Upper lobe of left lung (tissue), 6 donors: ENCODE data around the gene FBXO45. TPM values are rescaled to one million over a fixed set of nuclear protein-coding genes. Genes with fewer than 3 reads are reported as not detected.

Experiments used
- ATAC-seq, 2 donors: fragments of 200-7000 bp; cut with Tn5 transposase; one replicate each; pipeline ENCODE4 v1.9.1; 2022; ENCODE audit warnings: mild to moderate bottlenecking in 2 of 2, moderate library complexity in 2 of 2; ENCODE audit not compliant: low FRiP score in 2 of 2
- DNase-seq, 2 donors: peaks; one replicate each; pipeline ENCODE4 v3.0.0-alpha.2; 2019 to 2020
- H3K27ac ChIP-seq, 4 donors: fragments of 200-600 bp; sonication (generic); one replicate each; pipeline ENCODE4 v1.5.1; 2016 to 2019
- H3K27me3 ChIP-seq, 4 donors: fragments of 200-600 bp; sonication (generic); one replicate each; pipeline ENCODE4 v1.5.1; 2017 to 2019
- H3K36me3 ChIP-seq, 4 donors: fragments of 200-600 bp; sonication (generic); one replicate each; pipeline ENCODE4 v1.5.1; 2016 to 2019
- H3K4me1 ChIP-seq, 4 donors: fragments of 200-600 bp; sonication (generic); one replicate each; pipeline ENCODE4 v1.5.1; 2018 to 2019
- H3K4me3 ChIP-seq, 4 donors: fragments of 200-600 bp; sonication (generic); one replicate each; pipeline ENCODE4 v1.5.1; 2017 to 2019; ENCODE audit warnings: mild to moderate bottlenecking in 2 of 4, moderate library complexity in 1 of 4
- H3K9me3 ChIP-seq, 4 donors: fragments of 200-600 bp; sonication (generic); one replicate each; pipeline ENCODE4 v1.5.1; 2018 to 2019
- EP300 ChIP-seq, 4 donors: sonication (generic); formaldehyde crosslinking; IDR thresholded peaks; one replicate each; pipeline ENCODE4 v1.5.1; 2017; ENCODE audit warnings: antibody characterized with exemption in 4 of 4, control low read depth in 2 of 4
- POLR2A ChIP-seq, 4 donors: fragments of 450-650 bp; IDR thresholded peaks; one replicate each; pipeline ENCODE4 v1.5.1; 2016 to 2017; ENCODE audit warnings: antibody characterized with exemption in 4 of 4, mild to moderate bottlenecking in 2 of 4
- POLR2AphosphoS5 ChIP-seq, 2 donors: sonication (generic); formaldehyde crosslinking; IDR thresholded peaks; one replicate each; pipeline ENCODE4 v1.5.1; 2017; ENCODE audit warnings: antibody characterized with exemption in 2 of 2
- WGBS, 2 donors: methylation state at CpG; one replicate each; pipeline ENCODE4 v1.1.5; 2017 to 2018; 5-methylcytosine and 5-hydroxymethylcytosine counted together
- total RNA-seq, 6 donors: library from RNA; depleted of rRNA in 4 of 6; stranded (reverse); fragments of >200 nt in 4 of 6; gene quantifications; one replicate each; pipeline versions ENCODE4 v1.1.0 to v1.2.1, GENCODE V29; 2016 to 2021
- TF ChIP-seq, protein P1 (sequence below), 6 experiments: fragments of 450-650 bp in 4 of 6; fragments of 200-600 bp in 2 of 6; sonication (generic) in 2 of 6; IDR thresholded peaks; one replicate each; pipeline ENCODE4 v1.5.1; 2016 to 2019; ENCODE audit warnings: antibody characterized with exemption in 6 of 6
- donor health status: DM: no; HTN: no; CAD: no; lungs with moderate emphysema.
- donor health status: DM: no; HTN: yes; CAD: no; lungs with severe emphysema.

Gene FBXO45
- total RNA-seq, 6 donors from 2014 or later, result 2.2 to 9.6 (median 6.4) TPM

DNA sequence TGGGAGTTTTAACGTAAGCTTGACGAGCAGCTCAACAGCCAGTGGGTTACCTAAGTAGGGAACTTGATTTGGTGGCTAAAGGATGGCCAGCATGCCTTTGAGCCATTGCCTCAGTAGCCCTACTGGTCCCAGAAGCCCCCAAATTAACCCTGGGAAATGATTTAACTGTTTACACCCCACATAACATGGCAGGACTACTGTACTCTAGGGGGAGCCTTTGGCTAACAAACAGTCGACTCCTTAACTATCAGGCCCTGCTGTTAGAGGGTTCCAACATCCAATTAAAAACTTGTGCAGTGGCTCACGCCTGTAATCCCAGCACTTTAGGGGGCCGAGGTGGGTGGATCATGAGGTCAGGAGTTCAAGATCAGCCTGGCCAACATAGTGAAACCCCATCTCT is 43.9 kb upstream of the FBXO45 start:
- ATAC-seq (no peak), DNase-seq (no peak)
- Histone ChIP-seq H3K36me3 (no peaks in the 10 kb centered on the region), H3K27ac (no peak overlapping the region), H3K9me3 (peaks cover 14 to 26% (median 22%) of the 10 kb centered on the region in 4 donors), H3K4me3 (no peak overlapping the region), H3K4me1 (peaks cover 0 to 8% (median 3%) of the 10 kb centered on the region in 4 donors), H3K27me3 (no peaks in the 10 kb centered on the region)
- WGBS, 2 donors, result 61 to 78% methylated on average over 3 to 5 of the region's 5 CpGs
- TF ChIP-seq EP300 (IDR thresholded peaks at IDR 0.05) (no peak), POLR2A (IDR thresholded peaks at IDR 0.05) (no peak), POLR2AphosphoS5 (IDR thresholded peaks at IDR 0.05) (no peak)
- TF ChIP-seq, protein P1, sequence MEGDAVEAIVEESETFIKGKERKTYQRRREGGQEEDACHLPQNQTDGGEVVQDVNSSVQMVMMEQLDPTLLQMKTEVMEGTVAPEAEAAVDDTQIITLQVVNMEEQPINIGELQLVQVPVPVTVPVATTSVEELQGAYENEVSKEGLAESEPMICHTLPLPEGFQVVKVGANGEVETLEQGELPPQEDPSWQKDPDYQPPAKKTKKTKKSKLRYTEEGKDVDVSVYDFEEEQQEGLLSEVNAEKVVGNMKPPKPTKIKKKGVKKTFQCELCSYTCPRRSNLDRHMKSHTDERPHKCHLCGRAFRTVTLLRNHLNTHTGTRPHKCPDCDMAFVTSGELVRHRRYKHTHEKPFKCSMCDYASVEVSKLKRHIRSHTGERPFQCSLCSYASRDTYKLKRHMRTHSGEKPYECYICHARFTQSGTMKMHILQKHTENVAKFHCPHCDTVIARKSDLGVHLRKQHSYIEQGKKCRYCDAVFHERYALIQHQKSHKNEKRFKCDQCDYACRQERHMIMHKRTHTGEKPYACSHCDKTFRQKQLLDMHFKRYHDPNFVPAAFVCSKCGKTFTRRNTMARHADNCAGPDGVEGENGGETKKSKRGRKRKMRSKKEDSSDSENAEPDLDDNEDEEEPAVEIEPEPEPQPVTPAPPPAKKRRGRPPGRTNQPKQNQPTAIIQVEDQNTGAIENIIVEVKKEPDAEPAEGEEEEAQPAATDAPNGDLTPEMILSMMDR (IDR thresholded peaks at IDR 0.05), result no peak

DNA sequence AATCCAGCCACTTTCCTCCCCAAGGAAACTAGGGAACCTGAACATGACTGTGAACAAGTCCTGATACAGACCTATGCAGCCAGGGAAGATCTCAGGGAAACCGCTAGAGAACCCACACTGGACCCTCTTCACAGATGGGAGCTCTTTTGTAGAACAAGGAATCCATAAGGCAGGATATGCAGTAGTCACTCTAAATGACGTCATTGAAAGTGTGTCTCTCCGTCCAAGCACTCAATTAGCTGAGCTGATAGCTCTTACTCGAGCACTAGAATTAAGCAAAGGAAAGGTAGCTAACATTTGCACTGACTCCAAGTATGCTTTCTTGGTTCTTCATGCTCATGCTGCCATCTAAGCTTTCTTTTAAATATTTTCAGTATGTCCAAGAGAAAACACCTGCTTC is 43.3 kb upstream of the FBXO45 start:
- ATAC-seq, result no peak
- DNase-seq, result no peak
- no peak overlapping the region for H3K27ac ChIP-seq
- H3K9me3 ChIP-seq, result peaks cover 8 to 20% (median 16%) of the 10 kb centered on the region in 4 donors
- H3K36me3 ChIP-seq, result no peaks in the 10 kb centered on the region
- H3K4me3 ChIP-seq, result no peak overlapping the region
- H3K4me1 ChIP-seq, result peaks cover 0 to 8% (median 3%) of the 10 kb centered on the region in 4 donors
- WGBS, 2 donors, result 82 to 84% methylated on average over 4 of the region's 4 CpGs
- H3K27me3 ChIP-seq, result no peaks in the 10 kb centered on the region
- no peak for TF ChIP-seq POLR2A (IDR thresholded peaks at IDR 0.05)
- TF ChIP-seq, protein P1 (IDR thresholded peaks at IDR 0.05), result no peak
- TF ChIP-seq POLR2AphosphoS5 (IDR thresholded peaks at IDR 0.05), result no peak
- no peak for TF ChIP-seq EP300 (IDR thresholded peaks at IDR 0.05)

DNA sequence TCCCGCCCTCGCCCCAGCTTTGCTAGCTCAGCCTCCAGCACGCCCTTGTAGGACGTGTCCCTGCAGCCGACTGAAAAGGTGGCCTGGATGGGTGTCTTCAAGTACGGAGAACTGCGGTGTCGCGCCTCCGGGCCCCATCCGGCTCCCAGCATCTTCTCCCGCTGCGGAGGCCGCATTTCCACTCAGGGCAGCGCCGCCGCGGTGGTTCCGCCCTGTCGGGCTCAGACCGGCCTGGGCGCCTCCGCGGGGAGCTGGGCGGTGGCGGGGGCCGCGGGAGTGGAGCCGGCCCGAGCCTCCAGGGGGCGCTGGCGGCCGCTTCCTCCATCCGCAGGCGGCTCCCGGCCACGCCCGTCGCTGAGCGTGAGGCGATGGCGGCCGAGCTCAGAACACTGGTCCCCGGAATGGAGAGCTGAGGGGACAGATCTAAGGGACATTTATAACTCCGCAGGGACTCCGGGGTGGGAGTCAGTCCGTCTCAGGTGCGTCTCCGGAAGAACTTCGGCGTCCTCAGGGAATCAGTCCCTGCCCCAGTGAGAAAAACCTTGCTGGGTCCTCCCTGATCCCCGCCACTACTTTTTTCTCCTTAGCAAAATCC is 39.7 kb upstream of the FBXO45 start:
- Histone ChIP-seq H3K36me3 (no peaks in the 10 kb centered on the region), H3K9me3 (no peaks in the 10 kb centered on the region), H3K27ac (peak overlapping the region in 1 of 4 donors; percentile 70), H3K27me3 (no peaks in the 10 kb centered on the region), H3K4me3 (peak overlapping the region in 3 of 4 donors; percentile 32 to 47 (median 42)), H3K4me1 (peaks cover 0 to 8% (median 3%) of the 10 kb centered on the region in 4 donors)
- 12 to 19% methylated on average over 12 to 14 of the region's 52 CpGs for WGBS, 2 donors
- ATAC-seq (peak; percentile 88 to 98), DNase-seq (peak; percentile 86 to 97)
- TF ChIP-seq, protein P1 (IDR thresholded peaks at IDR 0.05), result peak; percentile 64 to 91 (median 84)
- TF ChIP-seq POLR2AphosphoS5 (IDR thresholded peaks at IDR 0.05) (no peak), POLR2A (IDR thresholded peaks at IDR 0.05) (peak in 1 of 4 donors; percentile 8)

DNA sequence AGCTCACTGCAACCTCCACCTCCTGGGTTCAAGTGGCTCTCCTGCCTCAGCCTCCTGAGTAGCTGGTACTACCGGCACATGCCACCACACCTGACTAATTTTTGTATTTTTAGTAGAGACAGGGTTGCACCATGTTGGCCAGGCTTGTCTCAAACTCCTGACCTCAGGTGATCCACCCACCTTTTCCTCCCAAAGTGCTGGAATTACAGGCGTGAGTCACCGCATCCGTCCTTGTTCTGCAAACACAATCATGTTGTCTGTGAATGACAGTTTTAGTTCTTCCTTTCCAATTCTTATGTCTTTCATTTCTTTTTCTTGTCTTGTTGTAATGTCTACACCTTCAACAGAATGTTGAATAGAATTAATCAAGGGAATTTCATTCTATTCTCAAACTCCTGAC is 37.0 kb upstream of the FBXO45 start:
- WGBS, 2 donors, result 70 to 72% methylated on average over 4 of the region's 4 CpGs
- H3K36me3 ChIP-seq, result no peaks in the 10 kb centered on the region
- no peak overlapping the region for H3K27ac ChIP-seq
- DNase-seq (no peak), ATAC-seq (no peak)
- TF ChIP-seq EP300 (IDR thresholded peaks at IDR 0.05) (no peak), POLR2A (IDR thresholded peaks at IDR 0.05) (no peak), POLR2AphosphoS5 (IDR thresholded peaks at IDR 0.05) (no peak)
- TF ChIP-seq, protein P1 (IDR thresholded peaks at IDR 0.05), result no peak
- no peaks in the 10 kb centered on the region for H3K9me3 ChIP-seq
- peaks cover 0 to 8% (median 3%) of the 10 kb centered on the region in 4 donors for H3K4me1 ChIP-seq
- H3K27me3 ChIP-seq, result no peaks in the 10 kb centered on the region
- no peak overlapping the region for H3K4me3 ChIP-seq

DNA sequence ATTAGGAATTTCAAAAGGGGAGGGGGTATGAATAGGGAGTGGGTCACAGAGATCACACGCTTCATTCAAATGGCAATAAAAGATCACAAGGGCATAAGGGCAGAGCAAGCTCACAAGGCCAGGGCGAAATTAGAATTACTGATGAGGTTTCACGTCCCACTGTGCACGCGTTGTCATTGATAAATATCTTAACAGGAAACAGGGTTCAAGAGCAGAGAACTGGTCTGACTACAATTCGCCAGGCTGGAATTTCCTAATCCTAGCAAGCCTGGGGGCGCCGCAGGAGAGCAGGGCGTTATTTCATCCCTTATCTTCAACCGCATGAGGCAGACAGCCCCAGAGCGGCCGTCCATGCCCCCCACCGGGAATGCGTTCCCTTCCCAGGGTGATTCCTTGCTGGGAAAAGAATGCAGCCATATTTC is 35.2 kb upstream of the FBXO45 start:
- H3K4me3 ChIP-seq, result no peak overlapping the region
- 37 to 43% methylated on average over 14 of the region's 14 CpGs for WGBS, 2 donors
- no peak overlapping the region for H3K27ac ChIP-seq
- H3K36me3 ChIP-seq, result no peaks in the 10 kb centered on the region
- peaks cover 0 to 8% (median 3%) of the 10 kb centered on the region in 4 donors for H3K4me1 ChIP-seq
- no peaks in the 10 kb centered on the region for H3K27me3 ChIP-seq
- no peaks in the 10 kb centered on the region for H3K9me3 ChIP-seq
- no peak for DNase-seq
- ATAC-seq, result no peak
- TF ChIP-seq POLR2AphosphoS5 (IDR thresholded peaks at IDR 0.05), result no peak
- TF ChIP-seq EP300 (IDR thresholded peaks at IDR 0.05), result no peak
- TF ChIP-seq POLR2A (IDR thresholded peaks at IDR 0.05), result no peak
- TF ChIP-seq, protein P1 (IDR thresholded peaks at IDR 0.05), result no peak
